Inflammatory macrophage (primary cell): ENCODE data around the gene TMEM165.
"Not testable (repeated sequence)": the region's sequence is repeated elsewhere in the genome, so short reads cannot be mapped to it uniquely, and the experiment has no call there.

Source experiments
- DNase-seq, 2 donors: peaks; one replicate each; pipeline ENCODE4 v3.0.0-alpha.2; 2020 to 2022
- total RNA-seq, 18 experiments: gene quantifications; one replicate each; lab custom pipeline; 2026; ENCODE audit warnings: mixed read lengths in 6 of 18, inconsistent platforms in 2 of 18; lab: John Stamatoyannopoulos, UW

Gene TMEM165
- 95.8 to 160 (median 122) reads per million in 18 experiments for total RNA-seq

DNA sequence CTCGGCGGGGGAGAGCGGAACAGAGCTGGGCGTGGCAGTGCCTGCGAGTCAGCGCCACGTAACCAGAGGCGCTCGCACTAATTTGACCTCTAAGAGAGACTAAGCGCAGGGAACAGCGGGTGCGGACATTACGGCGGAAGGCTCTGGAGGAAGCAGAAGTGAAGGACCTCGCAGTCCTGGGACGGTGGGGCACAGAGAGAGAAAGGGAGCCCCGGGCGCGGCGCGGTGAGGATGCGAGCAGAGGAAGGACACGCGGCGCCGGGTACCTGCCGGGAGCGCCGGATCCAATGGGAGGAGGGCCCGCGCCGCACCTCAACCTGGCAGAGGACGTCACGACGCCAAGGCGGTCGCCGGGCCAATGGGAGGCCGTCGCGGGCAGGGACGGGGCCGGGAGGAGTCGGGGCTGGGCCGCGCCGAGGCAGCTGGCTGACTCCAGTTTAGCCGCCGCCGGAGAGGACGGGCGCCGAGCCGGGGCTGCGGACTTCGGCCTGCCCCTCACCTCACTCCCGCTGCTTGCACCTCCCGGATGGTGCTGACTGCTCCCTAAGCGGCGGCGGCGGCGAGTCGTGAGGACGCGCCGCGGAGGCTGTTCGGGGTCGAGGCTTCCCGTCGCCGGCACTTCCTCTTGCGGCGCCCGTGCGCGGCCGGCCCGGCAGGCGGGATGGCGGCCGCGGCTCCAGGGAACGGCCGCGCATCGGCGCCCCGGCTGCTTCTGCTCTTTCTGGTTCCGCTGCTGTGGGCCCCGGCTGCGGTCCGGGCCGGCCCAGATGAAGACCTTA, at the start of gene TMEM165:
TSS of gene TMEM165 (plus strand) at position 429 of the 779 bp plus-strand sequence. CDS start at position 662, 233 bp downstream.
- DNase-seq, result peak; percentile 91 to 94

- peak; percentile 85 to 90 for DNase-seq
Measured at GRCh38 chr4:55345980-55346850, 49.5 kb upstream of the TMEM165 start, which contains the start of gene SRD5A3. TSS of gene SRD5A3 (plus strand) at chr4:55346242. CDS start at chr4:55346337, 95 bp downstream.

- DNase-seq, result no peak
Measured at GRCh38 chr4:55346851-55347255, 48.9 kb upstream of the TMEM165 start.

DNA sequence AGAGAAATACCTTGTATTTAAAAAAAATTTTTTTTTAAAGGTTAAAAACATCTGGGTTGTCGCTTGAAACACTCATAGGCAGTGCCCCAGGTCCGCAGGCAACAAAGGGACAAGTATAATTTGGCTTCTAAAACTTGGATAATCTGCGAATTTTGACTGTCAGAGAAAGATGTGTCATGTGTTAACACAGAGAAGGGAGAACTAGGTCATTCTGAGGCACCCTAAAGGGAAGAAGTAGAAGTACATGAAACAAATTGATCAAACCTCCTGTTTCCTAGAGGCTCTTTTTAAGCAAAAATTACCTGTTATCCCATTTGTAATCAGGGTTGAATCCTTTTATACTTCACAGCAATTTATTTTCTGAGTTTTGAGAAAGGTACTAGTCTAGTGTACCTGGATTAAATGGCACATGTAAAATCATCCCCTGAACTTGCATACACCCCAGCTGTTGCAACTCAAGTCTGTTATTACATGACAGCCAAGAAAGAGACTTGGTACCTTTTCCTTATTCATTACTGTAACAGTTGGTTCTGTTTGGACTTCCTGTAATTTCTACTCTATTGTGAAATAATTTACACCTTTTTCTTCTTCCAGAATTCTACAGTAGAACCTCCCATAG, 48.0 kb upstream of the TMEM165 start:
- DNase-seq, result peak; percentile 36 to 38

DNA sequence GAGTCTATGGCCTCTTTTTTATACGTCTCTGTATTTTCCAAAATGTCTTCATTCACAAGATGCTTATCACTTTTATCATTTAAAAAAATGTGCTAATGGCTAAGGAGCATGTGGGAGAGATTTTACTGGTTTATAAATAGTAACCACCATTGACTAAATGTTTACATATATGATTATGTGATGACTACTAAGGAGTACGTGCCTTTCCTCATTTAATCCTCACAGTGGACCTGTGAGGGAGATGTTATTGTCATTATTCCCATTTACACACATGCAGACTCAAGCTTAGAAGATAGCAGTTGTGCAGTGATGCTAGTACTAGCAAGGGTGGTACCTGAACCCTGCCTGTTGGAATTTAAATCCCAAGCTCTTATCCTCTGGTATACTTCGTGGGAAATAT, 47.3 kb upstream of the TMEM165 start:
- no peak for DNase-seq

DNA sequence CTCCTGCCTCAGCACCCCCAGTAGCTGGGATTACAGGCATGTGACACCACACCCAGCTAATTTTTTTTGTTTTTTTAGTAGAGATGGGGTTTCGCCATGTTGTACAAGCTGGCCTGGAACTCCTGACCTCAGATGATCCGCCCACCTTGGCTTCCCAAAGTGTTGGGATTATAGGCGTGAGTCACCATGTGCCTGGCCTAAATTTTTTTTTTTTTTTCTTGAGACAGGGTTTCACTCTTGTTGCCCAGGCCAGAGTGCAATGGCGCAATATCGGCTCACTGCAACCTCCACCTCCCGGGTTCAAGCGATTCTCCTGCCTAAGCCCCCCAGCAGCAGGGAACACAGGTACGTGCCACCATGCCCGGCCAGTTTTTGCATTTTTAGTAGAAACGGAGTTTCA, 44.9 kb upstream of the TMEM165 start:
- peak; percentile 49 to 54 for DNase-seq

DNA sequence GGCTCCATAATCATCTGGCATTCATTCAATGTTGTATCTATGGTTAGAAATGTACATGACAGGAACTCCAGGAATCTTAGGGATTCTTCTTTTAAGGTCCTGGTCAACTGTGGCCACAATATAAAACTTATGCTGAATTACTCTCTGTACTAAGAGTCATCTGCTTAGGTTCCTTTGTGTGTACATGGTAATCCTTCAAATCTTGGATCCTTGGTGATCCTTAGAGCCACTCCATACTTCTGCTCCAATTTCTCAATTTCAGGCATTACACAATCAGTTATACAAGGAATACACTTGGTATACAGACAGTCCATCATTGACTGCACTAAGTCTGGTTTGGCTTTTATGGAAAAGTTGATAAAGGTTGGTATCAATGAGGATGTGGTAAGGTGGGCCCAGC, 43.9 kb upstream of the TMEM165 start:
- no peak for DNase-seq

GRCh38 chr4:55352726-55353125, 43.0 kb upstream of the TMEM165 start:
- peak; percentile 41 to 70 for DNase-seq

DNA sequence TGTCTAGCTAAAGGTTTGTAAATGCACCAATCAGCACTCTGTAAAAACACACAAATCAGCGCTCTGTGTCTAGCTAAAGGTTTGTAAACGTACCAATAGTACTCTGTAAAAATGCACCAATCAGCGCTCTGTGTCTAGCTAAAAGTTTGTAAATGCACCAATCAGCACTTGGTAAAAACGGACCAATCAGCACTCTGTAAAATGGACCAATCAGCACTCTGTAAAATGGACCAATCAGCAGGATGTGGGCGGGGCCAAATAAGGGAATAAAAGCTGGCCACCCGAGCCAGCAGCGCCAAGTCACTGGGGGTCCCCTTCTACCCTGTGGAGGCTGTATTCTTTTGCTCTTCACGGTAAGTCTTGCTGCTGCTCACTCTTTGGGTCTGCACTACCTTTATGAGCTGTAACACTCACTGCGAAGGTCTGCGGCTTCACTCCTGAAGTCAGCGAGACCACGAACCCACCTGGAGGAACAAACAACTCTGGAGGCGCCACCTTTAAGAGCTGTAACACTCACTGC, 42.5 kb upstream of the TMEM165 start:
- DNase-seq, result not testable (repeated sequence)

DNA sequence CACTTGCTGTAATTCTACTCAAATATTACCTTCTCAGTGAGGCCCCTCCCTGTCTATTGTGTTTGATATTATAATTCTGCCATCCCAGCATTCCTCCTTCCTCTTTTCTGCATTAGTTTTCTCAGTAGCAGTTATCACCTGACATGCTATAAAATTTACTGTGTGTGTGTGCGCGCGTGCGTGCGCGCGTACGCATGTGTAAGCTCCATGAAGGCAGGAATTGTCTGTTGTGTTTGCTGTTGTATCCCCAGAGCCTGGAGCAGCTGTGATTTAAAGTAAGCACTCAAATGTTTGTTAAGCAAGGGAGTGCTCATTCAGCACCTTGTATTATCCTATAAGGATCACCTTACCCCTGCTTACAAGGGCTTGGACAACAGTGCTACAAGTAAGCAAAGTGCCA, 41.1 kb upstream of the TMEM165 start:
- DNase-seq, result no peak

DNA sequence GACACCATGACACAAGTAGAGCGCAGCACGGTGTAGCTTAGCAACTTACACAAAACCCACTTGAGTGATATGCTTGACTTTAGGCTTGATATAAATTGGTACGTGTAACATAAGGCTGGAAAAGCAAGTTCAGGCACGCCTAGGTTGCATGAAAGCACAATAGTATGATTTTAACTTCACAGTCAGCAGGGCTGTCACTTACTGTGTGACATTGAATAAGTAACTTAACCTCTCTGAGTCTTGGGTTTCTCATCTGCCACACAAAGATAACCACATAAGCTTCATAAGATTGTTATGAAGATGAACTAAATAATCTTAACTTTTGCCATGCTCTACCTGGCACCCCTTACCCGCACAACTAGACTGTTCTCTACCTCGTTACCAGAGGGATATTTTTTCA, 40.2 kb upstream of the TMEM165 start:
- DNase-seq, result no peak

DNA sequence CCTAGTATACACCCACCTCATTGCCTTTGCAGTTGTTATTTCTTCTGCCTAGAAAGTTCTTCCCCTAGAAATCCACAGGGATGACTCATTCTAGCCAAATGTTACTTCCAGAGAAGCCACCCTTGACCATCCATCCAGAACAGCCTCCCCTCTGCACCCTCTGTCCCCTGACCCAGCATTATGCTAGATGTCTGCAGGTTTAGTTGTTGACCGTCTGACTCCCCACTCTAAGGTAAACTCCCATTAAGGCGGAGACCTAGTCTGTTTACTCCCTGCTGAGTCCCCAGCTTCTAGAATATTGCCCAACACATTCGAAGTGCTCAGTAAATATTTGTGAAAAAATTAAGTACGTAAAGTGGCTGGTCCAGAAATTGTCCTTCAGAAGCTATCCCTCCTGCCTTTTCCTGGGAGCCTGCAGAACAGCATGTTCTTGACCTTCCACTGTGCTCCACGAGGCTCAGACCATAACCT, 38.7 kb upstream of the TMEM165 start:
- peak in 1 of 2 donors; percentile 12 for DNase-seq

GRCh38 chr4:55358246-55358645, 37.5 kb upstream of the TMEM165 start:
- no peak for DNase-seq

- DNase-seq, result peak; percentile 82 to 97
Measured at GRCh38 chr4:55358668-55359067, 37.1 kb upstream of the TMEM165 start.

DNA sequence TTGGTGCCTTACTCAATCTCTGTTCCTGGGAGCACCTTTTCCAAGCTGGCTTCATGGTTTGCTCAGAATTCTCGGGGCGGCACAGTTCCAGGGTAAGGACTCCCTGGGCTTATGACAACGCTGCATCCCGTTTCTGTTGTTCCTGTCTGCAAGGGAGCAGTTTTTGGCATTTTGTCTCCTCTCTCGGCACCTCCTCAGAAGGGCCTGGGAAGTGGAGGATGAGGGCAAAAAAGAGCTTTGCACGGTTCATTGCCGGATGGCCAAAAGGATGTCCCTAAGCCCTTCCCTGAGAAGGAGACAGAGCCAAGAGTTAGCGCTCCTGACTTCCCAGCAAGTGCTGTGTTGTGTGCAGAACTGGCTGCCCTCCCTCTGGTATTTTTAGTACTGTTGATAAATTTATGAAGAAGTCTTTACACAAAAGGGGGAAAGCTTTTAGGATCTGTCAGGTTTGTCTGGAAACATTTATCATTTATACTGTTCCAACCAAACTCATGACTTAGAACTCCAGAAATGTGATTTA, 36.3 kb upstream of the TMEM165 start:
- no peak for DNase-seq

DNA sequence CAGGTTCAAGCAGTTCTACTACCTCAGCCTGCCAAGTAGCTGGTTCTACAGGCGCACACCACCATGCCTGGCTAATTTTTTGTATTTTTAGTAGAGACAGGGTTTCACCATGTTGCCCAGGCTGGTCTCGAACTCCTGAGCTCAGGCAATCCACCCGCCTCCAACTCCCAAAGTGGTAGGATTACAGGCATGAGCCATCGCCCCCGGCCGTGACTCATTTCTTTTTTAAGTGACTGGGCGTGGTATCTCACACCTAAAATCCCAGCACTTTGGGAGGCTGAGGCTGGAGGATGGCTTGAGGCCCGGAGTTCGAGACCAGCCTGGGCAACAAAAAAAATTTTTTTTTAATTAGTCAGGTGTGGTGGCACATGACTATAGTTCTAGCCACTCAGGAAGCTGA, 32.8 kb upstream of the TMEM165 start:
- not testable (repeated sequence) for DNase-seq

GRCh38 chr4:55363691-55364351, 31.9 kb upstream of the TMEM165 start:
- DNase-seq, result no peak

GRCh38 chr4:55364691-55365344, 30.9 kb upstream of the TMEM165 start:
- DNase-seq, result no peak

DNA sequence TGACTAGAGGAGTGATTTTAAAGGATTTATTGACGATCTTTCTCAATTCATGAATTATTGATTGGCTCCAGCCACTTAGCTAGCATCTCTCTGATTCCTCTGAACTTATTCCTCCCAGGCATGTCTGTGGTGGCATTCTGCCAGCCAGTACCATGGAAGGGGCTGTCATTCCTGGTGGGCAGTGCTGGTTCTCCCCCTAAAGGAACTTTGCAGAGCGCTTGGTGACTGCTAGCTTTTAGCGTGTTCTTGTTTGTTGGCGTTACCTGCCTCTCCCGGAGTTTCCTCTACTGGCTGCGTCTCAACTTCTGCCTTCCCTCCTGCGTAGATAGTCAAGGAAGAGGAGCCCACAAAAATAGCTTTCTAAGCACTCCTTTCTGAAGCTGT, 30.4 kb upstream of the TMEM165 start:
- no peak for DNase-seq

GRCh38 chr4:55366621-55367020, 29.1 kb upstream of the TMEM165 start:
- DNase-seq, result no peak

- DNase-seq, result no peak
Measured at GRCh38 chr4:55367084-55367722, 28.6 kb upstream of the TMEM165 start.
